Karpas-422 (cell line): Measurements from ENCODE around the gene GPER1. TPM values are rescaled to one million over a fixed set of nuclear protein-coding genes. Genes with fewer than 3 reads are reported as not detected.

ENCODE experiments used
- DNase-seq: peaks from one replicate; pipeline ENCODE4 v3.0.0-alpha.2; 2015
- H2AFZ ChIP-seq: fragments of 200-600 bp; sonication (generic); 2 replicates; pipeline ENCODE4 v1.6.1; 2014; ENCODE audit warnings: antibody characterized with exemption, low read length, mixed read lengths
- H3K27ac ChIP-seq: fragments of 200-600 bp; sonication (generic); 2 replicates; pipeline ENCODE4 v1.5.1; 2014; ENCODE audit warnings: mild to moderate bottlenecking, low read length, moderate library complexity
- H3K27me3 ChIP-seq: fragments of 200-600 bp; sonication (generic); 2 replicates; pipeline ENCODE4 v1.6.1; 2014; ENCODE audit warnings: low read length, mixed read lengths
- H3K36me3 ChIP-seq: fragments of 200-600 bp; sonication (generic); 2 replicates; pipeline ENCODE4 v1.6.1; 2014; ENCODE audit warnings: low read length, mixed read lengths; ENCODE audit not compliant: insufficient read depth
- H3K4me1 ChIP-seq: fragments of 200-600 bp; sonication (generic); 2 replicates; pipeline ENCODE4 v1.6.1; 2014; ENCODE audit warnings: mild to moderate bottlenecking, low read length, mixed read lengths
- H3K4me2 ChIP-seq: fragments of 200-600 bp; sonication (generic); 2 replicates; pipeline ENCODE4 v1.6.1; 2014; ENCODE audit warnings: low read length, low read depth, mild to moderate bottlenecking; ENCODE audit not compliant: poor library complexity, severe bottlenecking
- H3K4me3 ChIP-seq: fragments of 200-600 bp; sonication (generic); 2 replicates; pipeline ENCODE4 v1.5.1; 2014; ENCODE audit warnings: mild to moderate bottlenecking, antibody characterized with exemption, low read length, mixed read lengths
- H3K79me2 ChIP-seq: fragments of 200-600 bp; sonication (generic); 2 replicates; pipeline ENCODE4 v1.6.1; 2014; ENCODE audit warnings: mild to moderate bottlenecking, low read length, mixed read lengths
- H3K9ac ChIP-seq: fragments of 200-600 bp; sonication (generic); 2 replicates; pipeline ENCODE4 v1.6.0; 2014; ENCODE audit warnings: low read length
- H3K9me2 ChIP-seq: fragments of 200-600 bp; sonication (generic), shearing (Covaris generic); replicated peaks from 2 replicates; pipeline ENCODE4 v1.6.0; 2014; ENCODE audit warnings: mild to moderate bottlenecking, low read length, moderate library complexity; ENCODE audit not compliant: insufficient read depth
- H3K9me3 ChIP-seq: fragments of 300-700, 200-600 bp; sonication (generic); 2 replicates; pipeline ENCODE4 v1.6.1; 2014; ENCODE audit warnings: low read length, mixed read lengths
- H4K20me1 ChIP-seq: fragments of 200-600 bp; sonication (generic); 2 replicates; pipeline ENCODE4 v1.6.1; 2014; ENCODE audit warnings: mild to moderate bottlenecking, antibody characterized with exemption, low read length, low read depth; ENCODE audit not compliant: insufficient read depth
- total RNA-seq: library from RNA; depleted of rRNA; stranded (reverse); fragments of >200 nt; shearing (Covaris generic); gene quantifications from 2 replicates; pipeline ENCODE4 v1.2.3, GENCODE V29; 2014; ENCODE audit warnings: low replicate concordance

GPER1 gene
- total RNA-seq, 1 experiment from 2014 or later = not detected

DNA sequence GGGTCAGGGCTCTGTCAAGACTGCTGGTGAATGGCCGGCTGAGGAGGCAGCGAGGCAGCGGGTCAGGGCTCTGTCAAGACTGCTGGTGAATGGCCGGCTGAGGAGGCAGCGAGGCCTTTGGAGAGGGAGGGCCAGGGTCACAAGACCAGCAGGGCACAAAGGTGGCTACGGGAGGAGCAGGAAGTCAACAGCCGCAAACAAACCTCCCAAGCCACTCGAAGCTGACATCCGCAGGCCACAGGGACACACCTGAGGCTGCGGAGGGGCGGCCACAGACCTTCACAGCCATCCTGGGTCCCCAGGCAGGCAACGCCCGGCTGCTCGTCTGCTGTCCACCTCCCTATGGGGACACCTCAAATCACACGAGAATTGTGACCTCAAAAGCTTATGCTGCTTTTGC is 8.9 kb upstream of the GPER1 start:
- no peak overlapping the region for H3K4me3 ChIP-seq
- DNase-seq = no peak
- H4K20me1 ChIP-seq = peaks cover 49% of the 10 kb centered on the region; the same call in 1 of the 2 replicates
- H3K27ac ChIP-seq = no peak overlapping the region
- no peaks in the 10 kb centered on the region for H3K27me3 ChIP-seq
- H3K4me2 ChIP-seq = no peak overlapping the region
- H3K79me2 ChIP-seq = no peaks in the 10 kb centered on the region
- no peaks in the 10 kb centered on the region for H3K36me3 ChIP-seq
- no peak overlapping the region for H2AFZ ChIP-seq
- no peak overlapping the region for H3K9ac ChIP-seq
- no peaks in the 10 kb centered on the region for H3K9me3 ChIP-seq
- H3K9me2 ChIP-seq = no peaks in the 10 kb centered on the region
- no peaks in the 10 kb centered on the region for H3K4me1 ChIP-seq

DNA sequence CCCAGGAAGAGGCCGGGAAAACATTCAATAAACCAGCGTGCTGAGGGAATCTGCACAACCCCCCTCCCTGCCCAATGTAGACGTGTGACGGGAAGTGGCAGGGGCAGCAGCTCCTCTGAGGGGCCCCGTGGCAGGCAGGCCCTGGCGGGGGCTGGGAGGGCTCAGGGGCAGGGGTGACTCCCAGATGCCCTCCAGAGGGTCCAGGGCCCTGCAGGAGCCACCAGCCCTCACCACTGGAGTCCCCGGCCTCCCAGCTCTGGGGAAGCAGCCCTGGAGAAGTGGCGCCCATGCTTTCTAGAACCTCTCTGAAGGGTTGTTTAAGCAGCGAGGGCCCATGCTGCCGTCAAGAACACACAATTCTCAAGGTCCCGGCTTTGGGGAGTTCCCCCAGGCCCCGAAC is 8.4 kb upstream of the GPER1 start:
- no peak overlapping the region for H3K4me3 ChIP-seq
- H3K4me2 ChIP-seq = no peak overlapping the region
- no peak overlapping the region for H3K9ac ChIP-seq
- DNase-seq = no peak
- H3K27me3 ChIP-seq = no peaks in the 10 kb centered on the region
- H3K9me2 ChIP-seq = no peaks in the 10 kb centered on the region
- H3K27ac ChIP-seq = no peak overlapping the region
- H4K20me1 ChIP-seq = peaks cover 51% of the 10 kb centered on the region
- H3K4me1 ChIP-seq = no peaks in the 10 kb centered on the region
- no peaks in the 10 kb centered on the region for H3K79me2 ChIP-seq
- H2AFZ ChIP-seq = no peak overlapping the region
- no peaks in the 10 kb centered on the region for H3K36me3 ChIP-seq
- H3K9me3 ChIP-seq = no peaks in the 10 kb centered on the region

DNA sequence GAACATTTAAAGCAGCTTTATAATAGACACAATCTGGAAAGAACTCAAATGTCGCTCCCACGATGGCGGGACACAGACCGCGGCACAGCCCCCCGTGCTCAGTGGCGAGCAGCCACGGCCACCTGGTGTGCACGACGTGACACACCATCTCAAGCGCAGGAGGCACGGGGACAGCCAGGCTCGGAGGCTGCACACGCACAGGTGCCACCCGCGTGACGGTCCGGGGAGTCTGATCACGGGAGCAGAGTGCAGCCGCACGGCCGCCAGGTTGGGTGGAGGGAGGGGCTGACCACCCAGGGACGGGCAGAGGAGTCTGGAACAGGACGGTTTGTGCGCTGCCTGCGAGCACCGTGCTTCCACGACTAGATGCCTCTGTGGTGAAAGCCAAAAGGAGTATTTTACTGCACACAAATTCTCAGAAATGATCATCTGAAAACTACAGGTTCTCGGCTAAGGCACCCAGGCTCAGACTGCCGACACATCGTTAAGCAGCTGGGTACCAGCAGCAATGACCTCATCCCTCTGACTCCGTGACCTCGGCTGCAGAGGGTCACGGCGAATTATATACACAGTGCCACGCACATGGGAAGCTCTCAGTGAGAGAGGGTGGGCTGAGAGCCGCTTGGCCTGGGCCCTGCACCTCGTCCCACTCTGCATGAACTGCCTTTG is 7.5 kb upstream of the GPER1 start:
- Histone ChIP-seq H3K4me2 (no peak overlapping the region), H2AFZ (no peak overlapping the region), H3K9me2 (no peaks in the 10 kb centered on the region), H3K27ac (no peak overlapping the region), H4K20me1 (peaks cover 55% of the 10 kb centered on the region), H3K9me3 (no peaks in the 10 kb centered on the region), H3K36me3 (no peaks in the 10 kb centered on the region), H3K27me3 (no peaks in the 10 kb centered on the region), H3K79me2 (no peaks in the 10 kb centered on the region), H3K4me3 (no peak overlapping the region), H3K9ac (no peak overlapping the region), H3K4me1 (peaks cover 3% of the 10 kb centered on the region)
- no peak for DNase-seq

DNA sequence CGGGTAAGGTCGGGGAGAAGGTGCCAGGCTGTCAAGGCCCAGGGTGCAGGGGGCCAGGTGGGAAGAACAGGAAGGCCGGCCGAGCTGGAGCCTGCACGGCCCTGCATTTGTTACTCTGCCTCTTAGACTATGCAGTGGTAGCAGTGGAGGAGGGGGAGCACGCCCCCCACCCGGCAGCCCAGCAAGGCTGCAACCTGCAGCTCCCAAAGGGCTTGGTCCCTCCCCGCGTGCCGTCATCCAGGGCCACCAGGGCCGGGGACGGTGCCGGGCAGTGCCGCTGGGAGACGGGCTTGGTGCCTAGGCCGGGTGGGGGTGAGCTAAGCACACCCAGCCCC is 7.0 kb upstream of the GPER1 start:
- no peaks in the 10 kb centered on the region for H3K9me3 ChIP-seq
- H3K36me3 ChIP-seq = no peaks in the 10 kb centered on the region
- DNase-seq = no peak
- H3K9ac ChIP-seq = no peak overlapping the region
- H3K9me2 ChIP-seq = no peaks in the 10 kb centered on the region
- no peaks in the 10 kb centered on the region for H3K27me3 ChIP-seq
- peaks cover 8% of the 10 kb centered on the region for H3K4me1 ChIP-seq
- peaks cover 57% of the 10 kb centered on the region for H4K20me1 ChIP-seq
- no peak overlapping the region for H2AFZ ChIP-seq
- H3K79me2 ChIP-seq = no peaks in the 10 kb centered on the region
- no peak overlapping the region for H3K27ac ChIP-seq
- no peak overlapping the region for H3K4me3 ChIP-seq
- no peak overlapping the region for H3K4me2 ChIP-seq

DNA sequence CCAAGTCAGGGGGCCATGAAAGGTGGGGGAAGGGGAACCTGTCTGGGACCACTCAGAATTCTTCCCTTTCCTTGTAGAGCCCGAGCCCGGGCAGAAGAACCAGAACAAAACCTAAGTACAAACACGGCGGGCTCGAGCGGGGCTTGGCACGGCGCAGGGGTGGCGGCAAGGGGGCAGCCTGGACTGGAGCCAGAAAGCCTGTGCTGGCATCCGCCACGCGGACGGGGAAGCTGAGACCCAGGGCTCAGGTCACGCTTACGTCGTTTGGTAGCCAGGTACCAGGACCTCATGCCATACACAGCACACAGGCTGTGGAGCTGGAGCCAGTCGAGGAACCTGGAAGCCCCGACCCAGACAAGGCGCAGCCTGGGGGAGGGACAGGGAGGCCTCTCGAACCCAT is 6.6 kb upstream of the GPER1 start:
- Histone ChIP-seq H3K9me3 (no peaks in the 10 kb centered on the region), H3K36me3 (no peaks in the 10 kb centered on the region), H3K79me2 (no peaks in the 10 kb centered on the region), H3K4me3 (no peak overlapping the region), H3K9ac (no peak overlapping the region), H2AFZ (no peak overlapping the region), H3K9me2 (no peaks in the 10 kb centered on the region), H3K4me2 (no peak overlapping the region), H3K4me1 (peaks cover 12% of the 10 kb centered on the region), H3K27me3 (no peaks in the 10 kb centered on the region), H4K20me1 (peaks cover 56% of the 10 kb centered on the region), H3K27ac (no peak overlapping the region)
- DNase-seq = no peak

DNA sequence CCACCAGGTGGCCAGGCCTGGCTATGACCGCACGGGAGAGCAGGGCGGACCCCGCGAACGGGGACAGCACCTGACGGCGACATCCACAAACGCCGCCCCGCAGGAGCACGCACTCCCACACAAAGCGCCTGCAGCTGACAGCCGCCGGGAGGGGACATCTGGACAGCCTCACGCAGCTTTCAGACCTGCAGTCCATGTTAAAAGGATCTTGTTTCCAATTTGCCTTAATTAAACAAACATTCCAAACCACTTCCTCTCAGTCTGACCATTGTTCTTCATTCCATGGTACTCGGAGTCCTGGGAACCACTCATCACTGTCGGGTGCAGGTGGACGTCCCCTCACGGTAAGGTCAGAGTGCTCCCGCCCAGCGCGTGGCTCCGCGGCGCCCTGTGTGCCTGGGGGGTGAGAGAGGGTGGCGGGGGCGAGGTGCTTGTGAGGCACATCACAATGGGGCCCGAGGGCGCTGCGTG is 5.9 kb upstream of the GPER1 start:
- no peaks in the 10 kb centered on the region for H3K27me3 ChIP-seq
- peaks cover 19% of the 10 kb centered on the region for H3K4me1 ChIP-seq
- H3K9ac ChIP-seq = no peak overlapping the region
- no peak overlapping the region for H3K4me2 ChIP-seq
- no peaks in the 10 kb centered on the region for H3K79me2 ChIP-seq
- H3K27ac ChIP-seq = no peak overlapping the region
- H2AFZ ChIP-seq = no peak overlapping the region
- H4K20me1 ChIP-seq = peaks cover 56% of the 10 kb centered on the region
- H3K9me3 ChIP-seq = no peaks in the 10 kb centered on the region
- no peaks in the 10 kb centered on the region for H3K9me2 ChIP-seq
- no peak overlapping the region for H3K4me3 ChIP-seq
- DNase-seq = no peak
- H3K36me3 ChIP-seq = no peaks in the 10 kb centered on the region

DNA sequence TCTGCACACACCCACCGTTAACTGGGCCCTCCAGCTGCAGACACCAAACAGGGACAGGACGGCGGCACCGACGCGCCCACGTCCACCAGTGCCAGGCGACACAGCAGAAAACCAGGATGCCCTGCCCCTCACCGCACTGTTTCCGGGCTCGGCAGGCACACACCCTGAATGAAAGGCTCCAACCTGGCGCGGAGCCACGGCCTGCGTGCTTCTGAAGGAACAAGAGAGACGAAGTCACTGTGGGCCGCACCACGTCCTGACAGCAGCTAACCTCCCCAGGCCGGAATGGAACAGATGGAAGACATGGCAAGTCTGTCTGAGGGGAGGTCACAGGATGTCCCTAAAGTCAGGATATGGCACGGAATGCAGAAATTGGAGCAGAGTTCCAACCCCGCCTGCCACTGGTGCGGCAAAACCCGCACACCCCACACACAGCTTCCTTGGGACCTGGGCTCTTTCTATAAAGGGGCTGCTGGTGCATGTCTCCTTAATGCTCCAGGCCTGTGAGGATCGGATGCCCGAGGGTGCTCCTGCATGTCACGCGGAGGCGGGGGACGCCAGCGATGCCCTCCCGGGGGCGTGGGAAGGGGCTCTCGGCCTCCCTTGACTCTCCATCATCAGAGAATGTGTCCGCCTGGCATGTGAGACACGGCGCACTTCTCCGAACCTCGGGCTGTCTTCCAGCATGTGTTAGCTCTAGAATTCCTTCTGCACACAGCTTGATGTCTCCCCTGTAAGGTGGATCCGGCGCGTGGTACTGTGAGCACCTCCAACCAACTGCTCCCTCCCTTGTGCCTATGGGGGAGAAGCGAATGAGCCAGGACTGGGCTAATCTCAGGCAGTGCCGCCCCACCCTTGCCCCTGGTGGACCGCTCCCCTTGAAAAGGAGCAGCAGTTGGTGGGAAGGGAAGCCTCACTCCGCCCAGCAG is 3.9 kb upstream of the GPER1 start:
- Histone ChIP-seq H3K9ac (no peak overlapping the region), H3K9me3 (no peaks in the 10 kb centered on the region), H3K4me2 (no peak overlapping the region), H3K36me3 (no peaks in the 10 kb centered on the region), H3K27me3 (no peaks in the 10 kb centered on the region), H3K4me1 (peaks cover 22% of the 10 kb centered on the region), H3K27ac (no peak overlapping the region), H3K79me2 (no peaks in the 10 kb centered on the region), H2AFZ (no peak overlapping the region), H3K4me3 (no peak overlapping the region), H3K9me2 (no peaks in the 10 kb centered on the region), H4K20me1 (peaks cover 73% of the 10 kb centered on the region)
- DNase-seq = no peak

DNA sequence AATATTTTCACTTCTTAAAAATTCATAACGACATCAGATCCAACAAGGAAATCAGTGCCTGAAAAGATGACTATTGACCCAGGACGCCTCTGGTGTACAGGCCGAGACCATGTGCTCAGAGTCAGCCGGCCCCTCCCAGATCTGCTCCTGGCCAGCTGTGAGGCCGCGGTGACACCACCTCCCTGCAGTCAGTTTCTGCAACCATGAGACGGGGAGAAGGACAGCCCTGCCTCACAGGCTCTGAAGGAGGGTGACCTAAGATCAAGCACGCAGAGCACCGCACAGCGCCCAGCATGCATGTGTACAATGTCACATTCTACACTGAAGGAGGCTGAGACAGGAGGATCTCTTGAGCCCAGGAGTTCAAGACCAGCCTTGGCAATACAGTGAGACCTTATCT is 2.6 kb upstream of the GPER1 start:
- Histone ChIP-seq H3K4me3 (no peak overlapping the region), H3K9me2 (no peaks in the 10 kb centered on the region), H2AFZ (no peak overlapping the region), H3K9ac (no peak overlapping the region), H3K4me1 (peaks cover 22% of the 10 kb centered on the region), H3K36me3 (no peaks in the 10 kb centered on the region), H3K79me2 (no peaks in the 10 kb centered on the region), H3K9me3 (no peaks in the 10 kb centered on the region), H3K27me3 (no peaks in the 10 kb centered on the region), H3K4me2 (no peak overlapping the region), H4K20me1 (peaks cover 76% of the 10 kb centered on the region), H3K27ac (no peak overlapping the region)
- no peak for DNase-seq
